ENCODE results near the gene PDE4B. TPM values are rescaled to one million over a fixed set of nuclear protein-coding genes. Genes with fewer than 3 reads are reported as not detected.

Gene PDE4B
- total RNA-seq, 1 donor from 2014 or later = 0.57 TPM

DNA sequence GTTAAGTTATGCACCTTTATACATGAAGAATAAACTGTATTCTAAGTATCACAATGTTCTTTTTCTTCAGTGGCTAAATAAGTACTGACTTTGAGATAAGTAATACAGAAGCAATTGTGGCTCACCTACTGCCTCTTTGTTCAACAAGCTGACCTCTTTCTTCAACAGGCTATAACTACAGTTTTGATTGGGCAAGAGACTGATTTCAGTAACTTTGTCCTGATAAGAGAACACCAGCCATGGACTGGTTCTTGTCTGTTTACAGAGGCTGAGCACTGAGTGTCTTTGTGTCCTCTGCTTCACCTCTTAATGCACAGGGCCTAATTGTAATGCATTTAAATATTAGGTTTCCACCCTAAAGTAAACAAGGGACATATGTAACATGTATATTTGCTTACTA lies 34.6 kb upstream of the PDE4B start:
- H3K9me3 Mint-ChIP-seq (ENCODE audit: low read depth) = no peaks in the 10 kb centered on the region
- H3K4me1 Mint-ChIP-seq (ENCODE audit: low read depth) = no peaks in the 10 kb centered on the region
- no peak overlapping the region for H3K4me3 Mint-ChIP-seq (ENCODE audit: unreplicated experiment)
- no peaks in the 10 kb centered on the region for H3K36me3 Mint-ChIP-seq (ENCODE audit: low read depth)
- TF ChIP-seq, protein P1, sequence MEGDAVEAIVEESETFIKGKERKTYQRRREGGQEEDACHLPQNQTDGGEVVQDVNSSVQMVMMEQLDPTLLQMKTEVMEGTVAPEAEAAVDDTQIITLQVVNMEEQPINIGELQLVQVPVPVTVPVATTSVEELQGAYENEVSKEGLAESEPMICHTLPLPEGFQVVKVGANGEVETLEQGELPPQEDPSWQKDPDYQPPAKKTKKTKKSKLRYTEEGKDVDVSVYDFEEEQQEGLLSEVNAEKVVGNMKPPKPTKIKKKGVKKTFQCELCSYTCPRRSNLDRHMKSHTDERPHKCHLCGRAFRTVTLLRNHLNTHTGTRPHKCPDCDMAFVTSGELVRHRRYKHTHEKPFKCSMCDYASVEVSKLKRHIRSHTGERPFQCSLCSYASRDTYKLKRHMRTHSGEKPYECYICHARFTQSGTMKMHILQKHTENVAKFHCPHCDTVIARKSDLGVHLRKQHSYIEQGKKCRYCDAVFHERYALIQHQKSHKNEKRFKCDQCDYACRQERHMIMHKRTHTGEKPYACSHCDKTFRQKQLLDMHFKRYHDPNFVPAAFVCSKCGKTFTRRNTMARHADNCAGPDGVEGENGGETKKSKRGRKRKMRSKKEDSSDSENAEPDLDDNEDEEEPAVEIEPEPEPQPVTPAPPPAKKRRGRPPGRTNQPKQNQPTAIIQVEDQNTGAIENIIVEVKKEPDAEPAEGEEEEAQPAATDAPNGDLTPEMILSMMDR (IDR thresholded peaks at IDR 0.05) = no peak
- H3K27me3 Mint-ChIP-seq (ENCODE audit: low read depth) = peaks cover 21% of the 10 kb centered on the region
- H3K27ac Mint-ChIP-seq (ENCODE audit: unreplicated experiment) = no peak overlapping the region
- no peak for DNase-seq (ENCODE audit: low spot score)

DNA sequence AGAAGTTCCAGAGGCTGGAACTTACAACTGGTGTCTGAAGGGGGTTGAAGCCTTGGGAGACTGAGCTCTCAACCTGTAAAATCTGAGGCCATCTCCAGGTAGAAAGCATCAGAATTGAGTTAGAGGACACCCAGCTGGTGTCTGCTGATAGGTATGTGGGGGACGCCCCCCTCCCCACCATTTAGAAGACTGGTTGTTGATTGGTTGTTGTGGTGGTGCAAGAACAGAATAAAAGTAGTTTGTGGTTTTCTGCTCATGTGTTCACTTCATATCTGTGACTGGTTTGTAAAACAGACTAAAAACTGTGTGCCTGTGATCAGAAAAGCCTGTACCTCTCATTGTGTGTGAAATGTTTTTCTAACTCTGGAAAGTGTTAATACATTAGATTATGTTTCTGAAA lies 33.2 kb upstream of the PDE4B start:
- DNase-seq (ENCODE audit: low spot score) = no peak
- Mint-ChIP-seq H3K36me3 (ENCODE audit: low read depth) (no peaks in the 10 kb centered on the region), H3K27me3 (ENCODE audit: low read depth) (peaks cover 14% of the 10 kb centered on the region), H3K4me1 (ENCODE audit: low read depth) (no peaks in the 10 kb centered on the region), H3K27ac (ENCODE audit: unreplicated experiment) (no peak overlapping the region), H3K4me3 (ENCODE audit: unreplicated experiment) (no peak overlapping the region), H3K9me3 (ENCODE audit: low read depth) (no peaks in the 10 kb centered on the region)
- TF ChIP-seq, protein P1 (IDR thresholded peaks at IDR 0.05) = no peak

DNA sequence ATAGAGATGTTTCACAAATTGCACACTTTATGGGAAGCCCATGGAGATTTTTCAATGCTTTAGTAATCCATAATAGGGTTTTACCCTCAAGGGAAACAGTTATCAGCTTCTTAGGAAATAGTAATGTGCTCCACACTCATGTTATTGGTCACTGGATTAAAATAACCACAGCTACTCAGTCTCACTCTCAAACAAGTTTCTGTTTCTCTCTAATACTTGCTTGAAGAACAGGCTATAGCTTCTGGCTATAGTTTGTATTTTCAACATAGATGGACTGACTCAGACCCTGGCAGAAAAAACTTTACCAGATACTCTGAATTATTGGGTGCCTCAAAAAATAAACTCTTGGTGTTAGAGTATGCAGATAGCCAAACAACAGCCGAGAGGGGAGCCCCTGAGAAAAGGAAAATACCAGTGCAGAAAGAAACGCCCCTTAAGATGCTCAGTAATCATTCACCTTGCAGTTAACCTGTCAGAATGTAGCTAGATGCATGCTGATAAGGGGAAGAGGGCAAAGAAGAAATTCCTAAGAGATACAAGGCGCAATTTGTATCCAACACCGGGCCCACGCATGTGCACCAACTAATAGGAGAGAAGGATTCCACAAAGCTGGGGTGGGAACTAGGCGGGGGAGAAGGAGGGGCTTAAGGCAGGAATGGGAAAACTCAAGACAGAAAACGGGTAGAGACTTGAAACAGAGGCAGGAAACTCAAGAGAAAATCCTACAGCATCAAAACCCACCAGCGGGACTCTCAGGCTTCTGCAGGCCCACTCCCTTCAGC lies 30.4 kb upstream of the PDE4B start:
- DNase-seq (ENCODE audit: low spot score) = no peak
- H3K4me3 Mint-ChIP-seq (ENCODE audit: unreplicated experiment) = no peak overlapping the region
- H3K36me3 Mint-ChIP-seq (ENCODE audit: low read depth) = no peaks in the 10 kb centered on the region

DNA sequence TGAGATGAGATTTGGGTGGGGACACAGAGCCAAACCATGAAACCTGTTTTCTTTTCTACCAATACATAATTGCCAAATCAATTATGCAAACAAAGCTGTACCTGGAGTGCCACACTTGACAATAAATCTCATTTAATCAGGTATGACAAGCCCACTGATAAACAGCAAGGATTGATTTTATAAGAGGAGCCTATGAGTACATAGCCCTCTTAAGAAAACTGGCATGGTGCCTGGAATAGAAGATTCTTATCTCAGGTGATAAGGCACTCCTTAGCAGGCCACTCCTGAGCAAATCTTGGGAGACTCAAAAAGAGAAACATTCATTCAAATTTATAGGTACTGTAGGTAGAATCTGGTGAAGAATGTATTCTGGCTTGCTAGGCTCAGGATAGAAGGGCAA lies 28.6 kb upstream of the PDE4B start:
- no peak overlapping the region for H3K4me3 Mint-ChIP-seq (ENCODE audit: unreplicated experiment)
- DNase-seq (ENCODE audit: low spot score) = no peak
- H3K4me1 Mint-ChIP-seq (ENCODE audit: low read depth) = no peaks in the 10 kb centered on the region
- H3K27ac Mint-ChIP-seq (ENCODE audit: unreplicated experiment) = no peak overlapping the region
- no peaks in the 10 kb centered on the region for H3K36me3 Mint-ChIP-seq (ENCODE audit: low read depth)
- peaks cover 2% of the 10 kb centered on the region for H3K9me3 Mint-ChIP-seq (ENCODE audit: low read depth)
- TF ChIP-seq, protein P1 (IDR thresholded peaks at IDR 0.05) = no peak
- H3K27me3 Mint-ChIP-seq (ENCODE audit: low read depth) = peaks cover 9% of the 10 kb centered on the region

More for the DNA sequence above, 30.4 kb upstream of the PDE4B start:
- Mint-ChIP-seq H3K27ac (ENCODE audit: unreplicated experiment) (no peak overlapping the region), H3K27me3 (ENCODE audit: low read depth) (peaks cover 12% of the 10 kb centered on the region), H3K4me1 (ENCODE audit: low read depth) (no peaks in the 10 kb centered on the region), H3K9me3 (ENCODE audit: low read depth) (no peaks in the 10 kb centered on the region)
- TF ChIP-seq, protein P1 (IDR thresholded peaks at IDR 0.05) = no peak

DNA sequence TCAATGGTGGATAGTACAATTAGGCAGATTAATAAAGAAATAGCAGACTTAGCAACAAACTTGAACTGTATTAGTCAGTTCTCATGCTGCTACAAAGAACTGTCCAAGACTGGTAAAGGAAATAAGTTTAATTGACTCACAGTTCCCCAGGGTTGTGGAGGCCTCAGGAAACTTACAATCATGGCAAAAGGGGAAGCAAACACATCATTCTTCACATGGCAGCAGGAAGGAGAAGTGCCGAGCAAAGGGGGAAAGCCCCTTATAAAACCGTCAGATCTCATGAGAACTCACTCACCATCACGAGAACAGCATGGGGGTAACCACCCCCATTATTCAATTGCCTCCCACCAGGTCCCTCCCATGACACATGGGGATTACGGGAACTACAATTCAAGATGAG lies 27.1 kb upstream of the PDE4B start:
- H3K4me3 Mint-ChIP-seq (ENCODE audit: unreplicated experiment) = no peak overlapping the region
- H3K27ac Mint-ChIP-seq (ENCODE audit: unreplicated experiment) = no peak overlapping the region
- TF ChIP-seq, protein P1 (IDR thresholded peaks at IDR 0.05) = no peak
- peaks cover 10% of the 10 kb centered on the region for H3K9me3 Mint-ChIP-seq (ENCODE audit: low read depth)
- H3K36me3 Mint-ChIP-seq (ENCODE audit: low read depth) = no peaks in the 10 kb centered on the region
- H3K27me3 Mint-ChIP-seq (ENCODE audit: low read depth) = peaks cover 4% of the 10 kb centered on the region
- H3K4me1 Mint-ChIP-seq (ENCODE audit: low read depth) = no peaks in the 10 kb centered on the region
- DNase-seq (ENCODE audit: low spot score) = no peak
